ENCODE results near the gene RRBP1.
"Not testable (repeated sequence)": the region's sequence is repeated elsewhere in the genome, so short reads cannot be mapped to it uniquely, and the experiment has no call there.

The RRBP1 gene

DNA sequence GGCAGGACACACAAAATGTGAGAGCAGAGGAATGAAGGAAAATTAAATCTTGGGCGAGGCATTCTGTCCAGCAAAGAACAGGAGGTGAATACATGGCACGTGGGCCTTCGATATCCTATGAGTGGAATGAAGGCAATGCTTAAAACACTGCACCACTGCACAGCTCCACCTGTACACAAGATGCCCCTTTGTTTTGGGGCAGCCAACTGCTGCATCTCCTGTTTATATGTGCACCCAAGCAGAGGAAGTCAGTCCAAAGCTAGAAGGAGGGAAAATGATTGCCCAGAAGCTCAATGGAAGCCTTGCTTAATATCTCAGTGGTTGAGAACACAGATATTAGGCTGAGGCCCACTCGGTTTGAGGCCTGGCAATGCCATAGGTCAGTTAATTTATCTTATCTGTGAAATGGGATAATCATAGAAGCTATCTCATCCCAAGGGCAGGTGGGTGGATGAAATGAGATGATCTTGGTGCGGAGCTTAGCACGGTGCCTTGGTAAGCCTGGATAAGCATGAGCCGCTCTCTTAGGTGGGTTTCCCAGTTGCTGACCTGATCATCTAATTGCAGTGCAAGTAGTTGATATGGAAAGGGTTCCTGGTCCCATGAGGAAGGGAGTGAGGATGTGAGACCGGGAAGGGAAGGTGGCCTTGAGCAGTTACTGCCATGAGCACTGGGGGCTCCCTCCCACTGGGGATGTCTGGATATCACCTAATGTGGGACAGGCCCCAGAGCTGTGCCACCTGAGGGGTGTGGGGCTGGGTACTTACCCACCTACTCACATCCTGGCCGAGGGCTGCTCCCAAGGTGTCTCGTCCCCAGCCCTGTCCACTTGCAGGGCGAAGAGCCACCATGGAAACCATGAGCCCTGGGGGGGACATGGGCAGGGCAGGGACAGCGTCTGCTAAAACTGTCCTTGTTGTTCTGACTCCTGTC lies 27.6 kb upstream of the RRBP1 start:
- no peak for DNase-seq

DNA sequence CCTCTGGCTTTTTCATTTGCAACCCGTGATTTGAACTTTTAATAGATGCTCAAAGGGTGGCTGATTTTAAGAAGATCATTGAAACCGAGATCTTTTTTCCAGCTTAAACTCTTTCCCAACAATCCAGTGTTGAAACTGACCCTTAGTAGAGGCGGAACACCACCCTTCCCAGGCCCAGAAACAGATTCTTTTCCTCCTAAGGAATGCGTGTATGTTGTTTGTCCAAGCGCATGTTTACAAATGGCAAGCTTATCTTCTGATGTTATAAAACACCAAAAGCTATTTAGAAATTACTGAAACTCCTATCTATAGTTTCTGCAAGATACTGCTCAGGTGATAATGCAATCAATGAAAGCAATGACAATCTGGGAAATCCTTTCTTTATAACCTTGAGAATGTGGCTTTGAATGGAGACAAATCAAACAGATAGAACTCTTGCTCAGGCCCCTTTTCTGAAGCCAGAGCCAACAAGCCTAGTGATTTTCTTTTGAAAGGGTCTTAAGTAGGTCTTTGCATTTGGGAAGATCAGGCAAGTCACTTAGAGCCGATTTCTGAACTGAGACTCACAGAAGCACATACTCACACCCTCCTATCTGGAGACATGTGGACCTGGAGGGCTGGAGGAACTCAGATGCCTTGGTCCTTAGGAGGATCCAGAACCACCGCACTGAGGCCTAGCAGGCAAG lies 26.8 kb upstream of the RRBP1 start:
- no peak for DNase-seq

DNA sequence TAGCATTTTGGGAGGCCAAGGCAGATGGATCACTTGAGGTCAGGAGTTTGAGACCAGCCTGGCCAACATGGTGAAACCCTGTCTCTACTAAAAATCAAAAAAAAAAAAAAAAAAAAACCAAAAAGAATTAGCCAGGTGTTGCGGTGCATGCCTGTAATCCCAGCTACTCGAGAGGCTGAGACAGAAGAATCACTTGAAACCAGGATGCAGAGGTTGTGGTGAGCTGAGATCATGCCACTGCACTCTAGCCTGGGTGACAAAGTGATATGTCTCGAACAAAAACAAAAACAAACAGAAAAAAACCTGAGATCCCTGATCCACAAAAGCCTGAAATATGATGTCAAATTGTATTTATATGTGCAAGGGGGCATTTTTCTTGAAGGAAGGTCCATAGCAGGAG lies 25.9 kb upstream of the RRBP1 start:
- DNase-seq: not testable (repeated sequence)

DNA sequence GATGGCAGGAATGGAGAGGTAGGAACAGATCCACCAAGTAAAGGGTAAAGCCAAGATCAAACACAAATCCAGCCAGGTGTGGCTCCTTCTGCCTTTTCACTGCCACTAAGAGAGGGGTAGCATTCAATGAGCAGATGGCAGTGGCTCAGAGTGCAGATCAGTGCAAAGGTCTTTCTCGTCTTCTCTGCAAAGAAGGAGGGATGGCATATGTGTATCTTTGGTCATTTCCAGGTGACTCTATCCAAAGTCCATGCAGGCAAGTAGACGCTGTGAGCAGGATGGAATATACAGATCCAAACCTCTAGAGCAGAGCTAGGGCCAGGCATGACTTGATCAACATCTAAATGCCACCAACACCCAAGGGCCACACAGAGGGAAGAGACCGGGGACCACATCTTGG lies 24.6 kb upstream of the RRBP1 start:
- no peak for DNase-seq

DNA sequence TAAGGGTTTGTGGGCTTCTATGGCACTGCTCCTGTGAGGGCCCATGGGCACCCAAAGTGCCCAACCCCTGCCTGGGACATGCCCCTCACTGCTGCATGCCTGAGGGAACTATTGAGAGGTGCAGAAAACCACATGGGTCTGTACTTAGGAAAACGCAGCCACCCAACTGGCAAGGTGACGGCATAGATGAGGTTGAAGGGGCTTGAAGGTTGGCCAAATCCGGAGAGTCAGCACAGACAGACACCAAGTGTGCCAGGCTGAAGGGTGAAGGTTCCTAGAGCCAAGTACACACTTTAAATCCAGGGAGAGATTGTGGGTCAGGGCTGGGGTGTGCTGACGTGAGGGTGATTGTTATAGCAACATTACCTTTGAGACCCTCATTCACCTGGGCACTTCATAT lies 23.9 kb upstream of the RRBP1 start:
- DNase-seq: no peak

DNA sequence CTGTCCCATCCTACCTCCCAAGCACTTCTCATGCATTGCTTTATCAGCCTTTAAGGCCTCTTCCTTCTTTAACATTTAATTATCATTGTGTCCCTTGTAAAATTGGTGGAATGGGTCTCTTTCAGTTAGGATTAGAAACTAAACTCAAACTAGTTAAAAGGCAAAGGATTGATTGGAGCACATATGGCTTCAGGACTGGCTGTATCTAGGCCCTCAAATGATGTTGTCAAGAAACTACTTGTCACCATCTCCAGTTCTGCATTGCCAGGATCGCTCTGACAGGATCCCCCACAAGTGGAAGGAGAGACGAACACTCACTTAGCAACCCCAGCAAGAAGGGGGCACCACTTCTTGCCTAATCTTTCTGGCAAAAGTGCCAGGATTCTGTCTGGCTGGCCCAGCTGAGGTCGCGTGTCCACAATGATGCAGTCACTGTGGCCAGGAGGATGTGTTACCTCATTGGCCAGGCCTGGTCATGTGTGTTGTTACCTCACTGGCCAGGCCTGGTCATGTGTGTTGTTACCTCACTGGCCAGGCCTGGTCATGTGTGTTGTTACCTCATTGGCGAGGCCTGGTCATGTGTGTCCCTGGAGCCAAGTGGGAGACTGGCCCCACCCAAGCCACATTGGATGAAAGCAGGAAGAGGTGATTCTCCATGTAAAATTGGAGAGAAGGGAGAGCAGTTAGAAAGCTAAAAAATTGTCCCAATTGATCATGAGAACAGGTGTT lies 22.7 kb upstream of the RRBP1 start:
- DNase-seq: no peak

DNA sequence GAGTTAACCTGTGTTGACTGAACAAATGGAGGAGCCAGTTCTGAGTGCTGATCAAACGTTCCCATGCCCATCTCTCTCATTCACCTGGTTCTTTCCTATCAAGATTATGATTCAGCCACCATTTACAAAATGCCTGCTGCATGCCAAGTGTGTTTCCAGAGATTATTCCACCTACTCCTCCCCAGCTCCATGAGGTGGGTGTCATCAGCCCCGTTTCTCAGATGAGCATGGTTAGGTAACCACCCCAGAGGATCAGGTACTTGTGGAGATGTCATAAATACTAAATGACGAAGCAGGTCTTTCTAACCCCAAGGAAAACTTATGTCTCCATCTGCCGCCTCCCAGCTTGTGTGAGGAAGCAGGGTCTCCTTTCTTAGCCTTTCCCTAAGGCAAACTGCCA lies 19.8 kb upstream of the RRBP1 start:
- DNase-seq: no peak

DNA sequence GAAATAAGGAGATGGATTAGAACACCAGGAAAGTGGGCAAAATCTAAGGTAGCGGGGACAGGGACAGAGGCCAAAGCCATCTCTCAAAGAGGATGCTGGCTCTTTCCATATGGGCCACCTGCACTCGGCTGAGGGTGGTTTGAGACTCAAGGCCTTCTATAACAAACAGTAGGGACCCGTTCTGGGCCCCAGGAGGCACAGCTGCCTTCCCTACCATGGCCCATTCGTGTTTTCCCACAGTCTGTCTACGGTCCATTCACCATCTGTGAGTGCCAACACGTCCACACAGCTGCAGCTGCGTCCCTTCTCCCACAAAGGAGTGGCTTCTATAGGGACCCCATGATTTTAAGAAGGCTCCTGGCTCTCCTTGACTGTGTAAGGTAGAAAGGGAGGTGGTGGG lies 18.6 kb upstream of the RRBP1 start:
- DNase-seq: no peak

DNA sequence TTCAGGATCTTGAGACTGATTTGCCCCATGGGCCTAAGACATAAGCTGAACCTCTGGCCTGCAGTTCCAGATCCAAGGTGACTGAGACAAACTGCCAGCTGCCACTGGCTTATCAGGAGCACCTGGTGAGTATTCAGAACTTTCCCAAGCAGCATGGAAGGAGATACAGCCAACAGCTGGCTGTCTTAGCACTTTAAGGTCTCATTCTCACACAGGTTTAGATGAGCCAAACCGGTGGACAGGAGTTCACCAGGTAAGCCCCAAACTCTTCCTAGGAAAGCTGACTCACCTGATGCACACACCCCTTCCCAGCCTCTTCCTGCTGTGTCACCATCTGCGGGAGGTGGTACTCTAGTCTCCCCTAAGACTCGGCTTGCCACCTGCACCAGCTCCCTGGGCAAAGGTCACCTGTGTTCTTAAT lies 17.9 kb upstream of the RRBP1 start, which contains the start of gene BANF2:
TSS of gene BANF2 (plus strand) at position 36 of the 421 bp plus-strand sequence. CDS start 25,060 bp downstream, outside the sequence.
- no peak for DNase-seq

DNA sequence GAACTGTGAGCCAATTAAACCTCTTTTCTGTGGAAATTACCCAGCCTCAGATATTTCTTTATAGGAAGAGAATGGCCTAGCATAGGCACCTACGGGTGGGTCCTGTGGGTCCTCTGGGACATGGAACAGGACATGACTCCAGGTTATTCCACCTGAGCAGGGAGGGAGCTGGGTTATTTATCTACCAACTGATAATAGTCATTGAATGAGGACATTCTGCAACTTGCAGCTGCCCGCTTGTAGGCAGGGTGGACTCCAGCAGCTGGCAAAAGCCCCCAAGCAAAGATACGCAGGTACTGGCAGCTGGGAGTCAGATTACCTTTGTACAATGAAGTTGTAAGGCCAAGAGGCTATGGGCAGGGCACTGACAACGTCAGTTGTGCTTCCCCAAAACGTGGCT lies 16.3 kb upstream of the RRBP1 start:
- DNase-seq: no peak

DNA sequence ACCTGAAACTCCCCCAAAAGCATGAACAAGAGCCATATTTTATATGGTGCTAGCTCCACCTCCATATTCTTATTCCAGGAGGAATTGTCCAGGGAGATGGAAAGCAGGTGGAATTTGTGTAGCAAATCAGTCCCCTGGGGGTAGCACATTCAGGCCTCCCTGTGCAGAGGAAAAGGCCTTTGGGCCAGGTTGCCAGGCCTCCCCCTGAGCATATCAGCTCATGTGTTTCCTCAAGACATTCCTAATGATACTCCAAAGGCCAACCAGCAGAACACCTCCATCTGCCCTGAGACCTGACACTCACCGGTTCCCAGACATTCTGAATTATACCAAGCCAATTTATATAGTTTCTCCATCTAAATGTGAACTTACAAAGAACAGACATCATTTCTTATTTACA lies 15.1 kb upstream of the RRBP1 start:
- no peak for DNase-seq

DNA sequence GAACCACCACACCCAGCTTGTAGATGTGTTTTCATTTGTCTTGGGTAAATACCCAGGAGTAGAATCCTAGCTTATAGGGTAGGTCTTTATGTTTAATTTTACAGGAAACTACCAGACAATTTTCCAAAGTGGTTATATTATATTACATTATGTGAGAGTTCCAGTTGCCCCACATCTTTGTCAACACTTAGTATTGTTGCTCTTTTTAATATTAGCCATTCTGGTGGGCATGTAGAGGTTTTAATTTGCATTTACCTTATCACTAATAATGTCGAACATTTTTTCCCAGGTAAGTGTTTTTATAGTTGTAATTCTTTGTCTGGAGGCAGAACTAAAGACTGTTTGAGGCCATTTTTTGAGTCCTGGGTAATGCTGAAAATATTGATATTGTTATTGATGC lies 14.2 kb upstream of the RRBP1 start:
- no peak for DNase-seq

DNA sequence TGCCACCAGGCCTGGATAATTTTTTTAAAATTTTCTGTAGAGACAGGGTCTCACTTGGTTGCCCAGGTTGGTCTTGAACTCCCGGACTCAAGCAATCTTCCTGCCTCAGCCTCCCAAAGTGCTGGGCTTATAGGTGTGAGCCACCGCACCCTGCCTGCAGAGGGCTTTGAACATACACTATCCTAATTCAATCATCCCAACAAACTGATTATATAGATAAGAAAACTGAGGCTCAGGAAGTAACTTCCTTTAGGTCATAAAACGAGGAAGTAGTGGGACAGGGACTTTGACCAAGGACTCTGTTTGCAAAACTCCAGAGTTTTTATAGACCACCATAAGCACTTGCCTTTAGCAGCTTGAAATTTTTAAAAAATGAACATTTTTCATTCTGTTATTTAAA lies 12.7 kb upstream of the RRBP1 start:
- DNase-seq: no peak

DNA sequence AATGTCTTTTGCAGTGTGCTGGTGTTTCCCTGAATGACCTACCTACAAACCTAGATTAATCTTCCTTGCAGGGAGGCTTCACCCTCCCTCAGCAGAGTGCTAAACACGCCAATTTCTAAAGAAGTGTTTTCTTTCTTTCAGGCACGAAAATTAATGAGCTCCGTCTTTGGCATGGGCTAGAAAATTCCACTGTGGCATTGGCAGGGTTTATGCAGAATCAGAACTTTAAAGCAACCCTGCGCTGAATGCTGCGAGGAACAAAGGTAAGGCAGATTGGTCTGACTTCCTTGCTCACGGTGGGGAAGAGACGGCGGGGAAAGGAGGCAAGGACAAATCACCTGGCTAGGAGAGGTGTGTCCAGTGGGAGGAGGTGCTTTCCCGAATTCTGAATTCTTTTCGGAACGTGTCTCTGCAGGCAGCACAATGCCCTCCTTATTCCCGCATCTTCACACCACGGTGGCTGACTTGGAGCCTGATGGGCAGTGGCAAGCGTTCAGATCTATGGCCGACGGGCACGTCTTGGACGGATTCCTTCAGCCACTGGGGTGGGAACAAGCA lies 11.5 kb upstream of the RRBP1 start:
- no peak for DNase-seq

DNA sequence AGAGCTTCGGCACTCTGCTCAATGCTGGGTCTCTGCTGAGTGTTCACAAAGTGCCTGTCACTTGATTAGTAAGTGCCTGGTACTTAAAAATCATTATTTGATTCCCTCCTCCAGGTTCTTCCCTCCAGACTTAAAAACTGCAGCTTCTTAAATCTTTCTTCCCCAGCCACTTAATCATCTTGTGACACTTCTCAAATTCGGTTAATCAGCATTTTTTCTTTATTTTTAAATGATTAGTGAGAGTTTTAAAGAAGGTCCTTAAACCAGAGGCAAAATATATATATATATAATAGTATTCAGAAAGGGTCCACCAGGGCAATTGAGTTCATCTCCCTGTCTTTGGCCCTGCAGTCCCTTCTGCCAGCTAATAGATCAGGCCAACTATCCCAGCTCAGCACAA lies 9.7 kb upstream of the RRBP1 start:
- DNase-seq: no peak

DNA sequence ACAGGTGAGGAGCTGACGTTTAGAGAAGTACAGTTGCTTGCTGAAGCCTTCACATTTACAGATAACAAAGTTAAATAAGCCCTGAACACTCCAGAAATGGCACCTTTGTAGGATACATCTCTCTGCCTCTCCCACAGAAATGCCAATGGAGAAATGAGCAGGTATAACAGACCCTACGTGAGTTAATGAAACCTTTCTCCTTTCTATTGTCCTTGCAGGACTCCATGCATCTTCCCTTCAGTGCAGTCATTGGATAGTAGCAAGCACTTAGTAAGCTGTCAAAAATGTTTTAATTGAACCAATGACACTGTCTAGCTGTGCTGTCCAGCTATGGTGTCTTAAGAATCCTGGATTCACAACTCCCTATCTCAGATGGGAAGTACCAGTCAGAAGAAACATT lies 8.1 kb upstream of the RRBP1 start:
- DNase-seq: no peak

DNA sequence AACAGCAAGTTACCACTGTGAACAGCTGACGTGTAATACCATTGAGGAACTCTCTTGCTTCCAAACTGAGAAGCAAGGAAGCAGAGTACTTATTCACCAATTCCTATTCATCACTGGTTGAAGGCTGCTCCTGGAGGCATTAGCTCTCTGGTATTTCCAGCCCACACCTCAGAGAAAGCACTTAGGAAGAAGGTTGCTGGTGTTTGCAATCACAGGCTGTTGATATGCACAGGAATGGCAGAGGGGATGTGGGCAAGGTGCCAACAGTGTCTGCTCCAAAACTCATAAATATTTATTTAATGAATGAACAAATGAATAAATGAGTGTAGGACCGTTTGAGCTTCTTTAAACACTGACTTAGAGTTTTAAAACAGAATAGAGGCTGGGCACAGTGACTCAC lies 6.9 kb upstream of the RRBP1 start:
- no peak for DNase-seq

DNA sequence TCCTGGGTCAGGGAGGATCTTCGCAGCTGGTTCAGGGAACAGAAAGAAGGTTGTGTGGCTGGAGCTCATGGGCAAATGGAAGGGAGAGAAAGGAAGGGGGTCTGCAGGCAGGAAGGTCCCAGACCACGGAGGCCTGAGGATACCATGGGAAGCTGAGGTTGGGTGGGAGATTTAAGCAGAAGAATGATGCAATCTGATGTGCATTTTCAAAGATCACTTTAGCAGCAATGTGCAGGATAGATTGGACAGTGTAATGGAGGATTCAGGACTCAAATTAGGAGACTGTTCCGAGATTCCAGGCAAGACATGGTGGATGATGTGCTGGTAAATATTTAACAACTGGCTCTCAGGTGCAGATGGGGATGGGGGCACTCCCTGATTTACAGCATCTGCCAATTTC lies 5.8 kb upstream of the RRBP1 start:
- no peak for DNase-seq

DNA sequence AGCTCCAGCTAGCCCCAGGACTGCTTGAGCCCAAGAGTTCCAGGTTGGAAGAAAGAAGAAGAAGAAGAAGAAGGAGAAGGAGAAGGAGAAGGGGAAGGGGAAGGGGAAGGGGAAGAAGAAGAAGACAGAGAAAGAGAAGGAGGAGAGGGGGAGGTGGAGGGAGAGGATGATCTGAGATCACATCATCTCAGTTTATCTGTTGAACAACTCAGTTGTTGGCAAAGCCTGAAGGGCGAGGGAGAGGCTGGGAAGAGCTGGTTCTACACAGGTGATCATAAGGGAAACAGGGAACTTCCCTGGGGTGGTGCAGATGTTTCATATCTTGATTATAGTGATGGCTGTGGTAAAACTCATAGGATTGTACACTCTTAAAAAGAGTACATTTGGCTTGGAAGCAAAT lies 3.1 kb upstream of the RRBP1 start:
- no peak for DNase-seq

DNA sequence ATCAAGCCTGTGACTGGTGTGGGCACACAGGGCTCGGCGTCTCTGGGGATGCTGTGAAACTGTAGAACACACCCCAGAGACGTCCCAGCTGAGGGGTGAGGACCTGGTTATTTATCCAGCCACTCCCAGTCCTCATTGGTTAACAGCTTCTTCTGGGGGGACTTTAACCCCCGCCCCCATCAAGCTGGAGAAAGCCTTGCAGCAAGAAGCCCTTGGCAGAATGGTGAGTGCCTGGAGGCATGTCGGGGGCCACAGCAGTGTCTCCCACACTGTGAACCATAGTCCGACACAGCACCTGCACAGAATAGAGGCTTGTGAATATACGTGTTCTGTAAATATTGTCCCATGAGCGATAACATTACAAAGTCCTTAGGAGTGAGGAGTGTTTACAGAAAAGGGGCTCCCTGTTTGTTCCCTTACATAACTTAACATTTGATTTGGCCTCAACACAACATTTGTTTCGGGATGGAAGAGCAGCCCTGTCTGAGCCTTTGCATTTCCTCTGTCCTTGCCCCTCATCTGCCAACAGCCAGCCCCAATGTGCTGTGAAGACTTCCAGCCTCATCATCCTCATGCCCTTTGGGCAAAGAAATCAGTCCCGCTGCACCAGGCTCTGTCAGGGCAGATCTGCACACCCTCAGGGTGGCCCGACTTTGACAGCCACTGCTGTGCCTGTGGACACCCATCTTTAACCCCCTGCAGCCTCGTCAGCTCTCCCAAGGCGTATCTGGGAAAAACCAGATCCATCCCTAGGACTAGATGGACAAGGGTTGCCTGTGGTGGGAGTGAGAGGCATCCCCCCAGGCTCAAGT lies 2.2 kb upstream of the RRBP1 start:
- no peak for DNase-seq

DNA sequence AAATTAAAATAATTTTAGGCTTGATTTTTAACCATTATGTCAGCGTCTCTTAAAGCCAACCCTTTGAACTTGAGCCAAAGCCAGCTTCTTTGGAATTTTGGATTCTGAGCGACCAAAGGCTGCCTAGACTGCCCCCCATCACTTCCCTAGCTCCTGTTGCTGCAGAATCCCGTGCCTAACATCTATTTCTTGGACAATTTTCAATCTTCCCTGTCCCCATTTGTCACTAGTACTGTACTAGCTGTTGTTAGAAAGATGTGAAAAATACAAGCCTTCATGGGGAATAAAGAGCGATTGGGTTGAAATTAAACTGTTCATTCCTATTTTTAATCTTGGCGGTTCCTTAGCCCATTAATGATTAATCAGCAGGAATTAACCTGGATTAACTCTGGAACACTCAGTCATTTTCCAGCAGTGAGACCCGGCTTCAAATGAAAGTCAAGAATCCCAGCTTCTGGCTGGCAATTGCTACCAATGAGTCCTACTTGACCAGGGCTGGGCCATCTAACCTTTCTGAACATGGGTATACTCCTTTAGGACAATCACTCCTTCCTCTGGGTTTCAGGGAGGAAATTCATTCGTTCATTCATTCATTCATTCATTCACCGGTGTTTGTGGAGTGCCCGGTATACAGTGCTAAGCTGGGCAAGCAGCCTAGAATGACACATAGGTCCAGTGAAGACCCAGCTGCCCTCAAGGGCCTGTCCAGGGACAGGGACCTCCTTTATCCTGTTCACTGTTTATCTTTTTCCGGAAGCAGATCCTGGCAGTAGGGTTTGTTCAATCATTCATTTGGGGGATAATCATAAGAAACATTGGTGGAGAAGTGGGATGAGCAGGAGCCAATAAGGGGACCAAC lies 1.4 kb upstream of the RRBP1 start:
- DNase-seq: peak; percentile 55

DNA sequence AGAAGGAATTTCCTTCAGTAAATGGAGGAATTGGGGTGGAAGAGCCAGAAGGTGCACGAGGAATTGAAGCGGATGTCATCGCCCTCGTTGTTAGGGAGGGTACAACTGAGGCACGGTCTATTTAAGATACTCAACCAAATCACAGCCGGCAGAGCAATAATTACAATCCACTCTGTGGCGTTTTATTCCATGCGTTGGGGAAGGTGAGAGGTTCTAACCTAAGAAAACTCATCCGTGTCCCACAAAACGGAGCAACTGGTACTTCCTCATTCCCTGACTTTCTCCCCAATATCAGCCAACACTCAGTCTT lies 802 bp upstream of the RRBP1 start:
- no peak for DNase-seq

All from NCI-H82 (cell line).